ENCODE measurements around the gene ROCK2. TPM values are rescaled to one million over a fixed set of nuclear protein-coding genes. Genes with fewer than 3 reads are reported as not detected.

ROCK2 gene
- total and polyA plus RNA-seq, 2 of the 13 experiments (the other 11 are each of a cell fraction or from before 2014, with no cell fraction given), result 38.1 to 119 TPM

DNA sequence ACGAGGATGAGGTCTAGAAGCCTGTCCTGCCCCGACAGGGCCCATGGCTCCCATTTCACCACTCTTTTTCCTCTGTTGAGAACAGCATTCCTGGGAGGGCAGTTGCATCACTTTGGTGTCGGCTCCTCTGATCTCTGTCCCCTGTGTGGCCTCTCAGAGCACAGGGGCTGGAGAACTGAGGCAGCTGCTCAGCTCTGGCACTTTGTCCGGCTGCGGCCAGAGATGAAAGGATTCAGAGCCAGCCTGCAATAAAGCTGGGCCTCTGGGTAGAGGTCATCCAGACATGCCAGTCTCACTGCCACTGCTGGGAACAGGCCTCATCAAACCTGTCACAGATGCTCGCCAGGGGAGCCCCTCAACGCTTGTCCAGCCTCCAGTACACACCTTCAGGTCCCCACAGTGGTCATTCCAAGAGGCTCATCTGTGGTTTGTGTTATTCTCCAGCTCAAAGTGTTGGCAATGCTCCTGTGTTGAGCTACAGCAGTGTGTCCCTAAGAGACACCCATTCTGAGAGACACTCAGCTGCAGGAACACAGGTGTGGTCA is 13.1 kb upstream of the ROCK2 start (continued):
- TF ChIP-seq, protein P1, sequence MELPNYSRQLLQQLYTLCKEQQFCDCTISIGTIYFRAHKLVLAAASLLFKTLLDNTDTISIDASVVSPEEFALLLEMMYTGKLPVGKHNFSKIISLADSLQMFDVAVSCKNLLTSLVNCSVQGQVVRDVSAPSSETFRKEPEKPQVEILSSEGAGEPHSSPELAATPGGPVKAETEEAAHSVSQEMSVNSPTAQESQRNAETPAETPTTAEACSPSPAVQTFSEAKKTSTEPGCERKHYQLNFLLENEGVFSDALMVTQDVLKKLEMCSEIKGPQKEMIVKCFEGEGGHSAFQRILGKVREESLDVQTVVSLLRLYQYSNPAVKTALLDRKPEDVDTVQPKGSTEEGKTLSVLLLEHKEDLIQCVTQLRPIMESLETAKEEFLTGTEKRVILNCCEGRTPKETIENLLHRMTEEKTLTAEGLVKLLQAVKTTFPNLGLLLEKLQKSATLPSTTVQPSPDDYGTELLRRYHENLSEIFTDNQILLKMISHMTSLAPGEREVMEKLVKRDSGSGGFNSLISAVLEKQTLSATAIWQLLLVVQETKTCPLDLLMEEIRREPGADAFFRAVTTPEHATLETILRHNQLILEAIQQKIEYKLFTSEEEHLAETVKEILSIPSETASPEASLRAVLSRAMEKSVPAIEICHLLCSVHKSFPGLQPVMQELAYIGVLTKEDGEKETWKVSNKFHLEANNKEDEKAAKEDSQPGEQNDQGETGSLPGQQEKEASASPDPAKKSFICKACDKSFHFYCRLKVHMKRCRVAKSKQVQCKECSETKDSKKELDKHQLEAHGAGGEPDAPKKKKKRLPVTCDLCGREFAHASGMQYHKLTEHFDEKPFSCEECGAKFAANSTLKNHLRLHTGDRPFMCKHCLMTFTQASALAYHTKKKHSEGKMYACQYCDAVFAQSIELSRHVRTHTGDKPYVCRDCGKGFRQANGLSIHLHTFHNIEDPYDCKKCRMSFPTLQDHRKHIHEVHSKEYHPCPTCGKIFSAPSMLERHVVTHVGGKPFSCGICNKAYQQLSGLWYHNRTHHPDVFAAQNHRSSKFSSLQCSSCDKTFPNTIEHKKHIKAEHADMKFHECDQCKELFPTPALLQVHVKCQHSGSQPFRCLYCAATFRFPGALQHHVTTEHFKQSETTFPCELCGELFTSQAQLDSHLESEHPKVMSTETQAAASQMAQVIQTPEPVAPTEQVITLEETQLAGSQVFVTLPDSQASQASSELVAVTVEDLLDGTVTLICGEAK (IDR thresholded peaks at IDR 0.05), result no peak
- TF ChIP-seq, protein P1 (CRISPR knock-in tag; IDR thresholded peaks at IDR 0.05), result peak; percentile 97
- TF ChIP-seq, protein P2, sequence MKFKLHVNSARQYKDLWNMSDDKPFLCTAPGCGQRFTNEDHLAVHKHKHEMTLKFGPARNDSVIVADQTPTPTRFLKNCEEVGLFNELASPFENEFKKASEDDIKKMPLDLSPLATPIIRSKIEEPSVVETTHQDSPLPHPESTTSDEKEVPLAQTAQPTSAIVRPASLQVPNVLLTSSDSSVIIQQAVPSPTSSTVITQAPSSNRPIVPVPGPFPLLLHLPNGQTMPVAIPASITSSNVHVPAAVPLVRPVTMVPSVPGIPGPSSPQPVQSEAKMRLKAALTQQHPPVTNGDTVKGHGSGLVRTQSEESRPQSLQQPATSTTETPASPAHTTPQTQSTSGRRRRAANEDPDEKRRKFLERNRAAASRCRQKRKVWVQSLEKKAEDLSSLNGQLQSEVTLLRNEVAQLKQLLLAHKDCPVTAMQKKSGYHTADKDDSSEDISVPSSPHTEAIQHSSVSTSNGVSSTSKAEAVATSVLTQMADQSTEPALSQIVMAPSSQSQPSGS (CRISPR knock-in tag; IDR thresholded peaks at IDR 0.05), result peak; percentile 99
- TF ChIP-seq, protein P3, sequence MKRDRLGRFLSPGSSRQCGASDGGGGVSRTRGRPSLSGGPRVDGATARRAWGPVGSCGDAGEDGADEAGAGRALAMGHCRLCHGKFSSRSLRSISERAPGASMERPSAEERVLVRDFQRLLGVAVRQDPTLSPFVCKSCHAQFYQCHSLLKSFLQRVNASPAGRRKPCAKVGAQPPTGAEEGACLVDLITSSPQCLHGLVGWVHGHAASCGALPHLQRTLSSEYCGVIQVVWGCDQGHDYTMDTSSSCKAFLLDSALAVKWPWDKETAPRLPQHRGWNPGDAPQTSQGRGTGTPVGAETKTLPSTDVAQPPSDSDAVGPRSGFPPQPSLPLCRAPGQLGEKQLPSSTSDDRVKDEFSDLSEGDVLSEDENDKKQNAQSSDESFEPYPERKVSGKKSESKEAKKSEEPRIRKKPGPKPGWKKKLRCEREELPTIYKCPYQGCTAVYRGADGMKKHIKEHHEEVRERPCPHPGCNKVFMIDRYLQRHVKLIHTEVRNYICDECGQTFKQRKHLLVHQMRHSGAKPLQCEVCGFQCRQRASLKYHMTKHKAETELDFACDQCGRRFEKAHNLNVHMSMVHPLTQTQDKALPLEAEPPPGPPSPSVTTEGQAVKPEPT (CRISPR knock-in tag; IDR thresholded peaks at IDR 0.05; ENCODE audit: low read depth), result peak; percentile 94
- TF ChIP-seq KLF16 (CRISPR knock-in tag; IDR thresholded peaks at IDR 0.05) (peak in 1 of 2 experiments; percentile 99; a peak in 2 of 4 replicates), NR2F2 (IDR thresholded peaks at IDR 0.05; ENCODE audit: borderline replicate concordance, low read depth) (peak; percentile 99), ZNF326 (CRISPR knock-in tag; IDR thresholded peaks at IDR 0.05; ENCODE audit: borderline replicate concordance) (no peak), ZNF260 (CRISPR knock-in tag; IDR thresholded peaks at IDR 0.05; ENCODE audit: borderline replicate concordance, low read depth) (no peak), ZNF75D (CRISPR knock-in tag; IDR thresholded peaks at IDR 0.05; ENCODE audit: borderline replicate concordance) (no peak)
- TF ChIP-seq, protein P4, sequence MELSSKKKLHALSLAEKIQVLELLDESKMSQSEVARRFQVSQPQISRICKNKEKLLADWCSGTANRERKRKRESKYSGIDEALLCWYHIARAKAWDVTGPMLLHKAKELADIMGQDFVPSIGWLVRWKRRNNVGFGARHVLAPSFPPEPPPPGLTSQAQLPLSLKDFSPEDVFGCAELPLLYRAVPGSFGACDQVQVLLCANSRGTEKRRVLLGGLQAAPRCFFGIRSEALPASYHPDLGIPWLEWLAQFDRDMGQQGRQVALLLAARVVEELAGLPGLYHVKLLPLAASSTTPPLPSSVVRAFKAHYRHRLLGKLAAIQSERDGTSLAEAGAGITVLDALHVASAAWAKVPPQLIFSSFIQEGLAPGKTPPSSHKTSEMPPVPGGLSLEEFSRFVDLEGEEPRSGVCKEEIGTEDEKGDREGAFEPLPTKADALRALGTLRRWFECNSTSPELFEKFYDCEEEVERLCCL (CRISPR knock-in tag; IDR thresholded peaks at IDR 0.05; ENCODE audit: borderline replicate concordance), result peak; percentile 90; the same call in 1 of the 2 replicates
- TF ChIP-seq, protein P5, sequence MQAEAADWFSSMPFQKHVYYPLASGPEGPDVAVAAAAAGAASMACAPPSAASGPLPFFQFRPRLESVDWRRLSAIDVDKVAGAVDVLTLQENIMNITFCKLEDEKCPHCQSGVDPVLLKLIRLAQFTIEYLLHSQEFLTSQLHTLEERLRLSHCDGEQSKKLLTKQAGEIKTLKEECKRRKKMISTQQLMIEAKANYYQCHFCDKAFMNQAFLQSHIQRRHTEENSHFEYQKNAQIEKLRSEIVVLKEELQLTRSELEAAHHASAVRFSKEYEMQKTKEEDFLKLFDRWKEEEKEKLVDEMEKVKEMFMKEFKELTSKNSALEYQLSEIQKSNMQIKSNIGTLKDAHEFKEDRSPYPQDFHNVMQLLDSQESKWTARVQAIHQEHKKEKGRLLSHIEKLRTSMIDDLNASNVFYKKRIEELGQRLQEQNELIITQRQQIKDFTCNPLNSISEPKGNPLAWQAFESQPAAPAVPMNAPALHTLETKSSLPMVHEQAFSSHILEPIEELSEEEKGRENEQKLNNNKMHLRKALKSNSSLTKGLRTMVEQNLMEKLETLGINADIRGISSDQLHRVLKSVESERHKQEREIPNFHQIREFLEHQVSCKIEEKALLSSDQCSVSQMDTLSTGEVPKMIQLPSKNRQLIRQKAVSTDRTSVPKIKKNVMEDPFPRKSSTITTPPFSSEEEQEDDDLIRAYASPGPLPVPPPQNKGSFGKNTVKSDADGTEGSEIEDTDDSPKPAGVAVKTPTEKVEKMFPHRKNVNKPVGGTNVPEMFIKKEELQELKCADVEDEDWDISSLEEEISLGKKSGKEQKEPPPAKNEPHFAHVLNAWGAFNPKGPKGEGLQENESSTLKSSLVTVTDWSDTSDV (CRISPR knock-in tag; IDR thresholded peaks at IDR 0.05), result peak; percentile 96; the same call in 1 of the 2 replicates

Data from HepG2 (cell line).